Measurements from ENCODE around the gene CCDC149.

Gene CCDC149

GRCh38 chr4:24877868-24878635, 34.8 kb downstream of the CCDC149 start:
- no peak for DNase-seq

GRCh38 chr4:24876431-24876830, 36.4 kb downstream of the CCDC149 start:
- no peak for DNase-seq

GRCh38 chr4:24872720-24873119, 40.1 kb downstream of the CCDC149 start:
- no peak for DNase-seq

- DNase-seq = no peak
Measured at GRCh38 chr4:24871210-24871609, 41.6 kb downstream of the CCDC149 start.

GRCh38 chr4:24867766-24868296, 45.0 kb downstream of the CCDC149 start:
- DNase-seq = no peak

GRCh38 chr4:24867251-24867650, 45.6 kb downstream of the CCDC149 start:
- no peak for DNase-seq

GRCh38 chr4:24865401-24865800, 47.4 kb downstream of the CCDC149 start:
- no peak for DNase-seq

GRCh38 chr4:24863799-24864198, 49.0 kb downstream of the CCDC149 start:
- DNase-seq = no peak

- DNase-seq = no peak
Measured at GRCh38 chr4:24862073-24862751, 50.6 kb downstream of the CCDC149 start.

- DNase-seq = no peak
Measured at GRCh38 chr4:24858550-24858949, 54.3 kb downstream of the CCDC149 start.

GRCh38 chr4:24858026-24858425, 54.8 kb downstream of the CCDC149 start:
- no peak for DNase-seq

- no peak for DNase-seq
Measured at GRCh38 chr4:24856586-24856985, 56.3 kb downstream of the CCDC149 start.

- DNase-seq = no peak
Measured at GRCh38 chr4:24855741-24856140, 57.1 kb downstream of the CCDC149 start.

GRCh38 chr4:24853142-24853541, 59.7 kb downstream of the CCDC149 start:
- no peak for DNase-seq

GRCh38 chr4:24850674-24851073, 62.2 kb downstream of the CCDC149 start:
- no peak for DNase-seq

- no peak for DNase-seq
Measured at GRCh38 chr4:24849756-24850155, 63.1 kb downstream of the CCDC149 start.

GRCh38 chr4:24849351-24849750, 63.5 kb downstream of the CCDC149 start:
- DNase-seq = no peak

- DNase-seq = no peak
Measured at GRCh38 chr4:24846716-24847115, 66.1 kb downstream of the CCDC149 start.

GRCh38 chr4:24845902-24846301, 66.9 kb downstream of the CCDC149 start:
- no peak for DNase-seq

- DNase-seq = no peak
Measured at GRCh38 chr4:24845132-24845531, 67.7 kb downstream of the CCDC149 start.

GRCh38 chr4:24843096-24843495, 69.7 kb downstream of the CCDC149 start:
- DNase-seq = no peak

GRCh38 chr4:24842356-24842755, 70.5 kb downstream of the CCDC149 start:
- no peak for DNase-seq

GRCh38 chr4:24840826-24841543, 71.9 kb downstream of the CCDC149 start:
- DNase-seq = no peak

- DNase-seq = no peak
Measured at GRCh38 chr4:24840362-24840761, 72.5 kb downstream of the CCDC149 start.

Data from CD4-positive, alpha-beta T cell treated with Interleukin-4 for 4 hours (primary cell).